GM13976 (cell line): ENCODE results near the gene PSTPIP2.
"Not testable (repeated sequence)": the region's sequence is repeated elsewhere in the genome, so short reads cannot be mapped to it uniquely, and the experiment has no call there.

Experiments
- DNase-seq: peaks from one replicate; pipeline ENCODE4 v3.0.0; 2012; ENCODE audit warnings: low spot score
- in situ Hi-C: fragments of 300-500 bp; cut with MboI; formaldehyde crosslinking; loops from one replicate; pipeline ENCODE4 v1.12.0; 2022; ENCODE audit warnings: low sequenced_read_pairs, mixed read lengths, inconsistent platforms; ENCODE audit not compliant: unreplicated experiment
- TF ChIP-seq, protein P1 (sequence below): IDR thresholded peaks from 2 replicates; pipeline ENCODE4 v1.5.1; 2012; ENCODE audit warnings: borderline replicate concordance, mild to moderate bottlenecking; ENCODE audit not compliant: insufficient read depth; ENCODE audit errors: extremely low read depth, missing control alignments, control extremely low read depth

The PSTPIP2 gene

GRCh38 chr18:45962866-45963265, 109.2 kb downstream of the PSTPIP2 start:
- in situ Hi-C loops = no loop called here

DNA sequence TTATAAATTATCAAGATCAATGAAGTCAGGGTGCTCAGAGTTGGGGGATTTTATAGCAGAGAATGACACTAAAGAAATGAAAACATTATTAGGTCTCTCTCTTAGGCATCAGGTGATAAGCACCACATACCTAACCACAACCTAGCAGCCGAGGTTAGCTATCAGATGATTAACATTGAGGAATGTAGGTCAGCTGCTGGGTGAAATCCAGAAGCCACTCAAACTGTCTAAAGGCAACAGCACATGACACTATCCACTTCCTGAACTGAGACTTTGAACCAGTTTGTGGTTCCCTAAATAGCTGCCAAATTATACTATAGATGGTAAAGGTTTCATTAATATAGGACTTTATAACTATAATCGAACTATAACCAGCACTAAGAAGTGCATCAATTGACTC, 109.6 kb downstream of the PSTPIP2 start:
- in situ Hi-C loops = no loop called here
- no peak for DNase-seq

More at GRCh38 chr18:45962866-45963265, 109.2 kb downstream of the PSTPIP2 start:
- no peak for DNase-seq
- TF ChIP-seq, protein P1, sequence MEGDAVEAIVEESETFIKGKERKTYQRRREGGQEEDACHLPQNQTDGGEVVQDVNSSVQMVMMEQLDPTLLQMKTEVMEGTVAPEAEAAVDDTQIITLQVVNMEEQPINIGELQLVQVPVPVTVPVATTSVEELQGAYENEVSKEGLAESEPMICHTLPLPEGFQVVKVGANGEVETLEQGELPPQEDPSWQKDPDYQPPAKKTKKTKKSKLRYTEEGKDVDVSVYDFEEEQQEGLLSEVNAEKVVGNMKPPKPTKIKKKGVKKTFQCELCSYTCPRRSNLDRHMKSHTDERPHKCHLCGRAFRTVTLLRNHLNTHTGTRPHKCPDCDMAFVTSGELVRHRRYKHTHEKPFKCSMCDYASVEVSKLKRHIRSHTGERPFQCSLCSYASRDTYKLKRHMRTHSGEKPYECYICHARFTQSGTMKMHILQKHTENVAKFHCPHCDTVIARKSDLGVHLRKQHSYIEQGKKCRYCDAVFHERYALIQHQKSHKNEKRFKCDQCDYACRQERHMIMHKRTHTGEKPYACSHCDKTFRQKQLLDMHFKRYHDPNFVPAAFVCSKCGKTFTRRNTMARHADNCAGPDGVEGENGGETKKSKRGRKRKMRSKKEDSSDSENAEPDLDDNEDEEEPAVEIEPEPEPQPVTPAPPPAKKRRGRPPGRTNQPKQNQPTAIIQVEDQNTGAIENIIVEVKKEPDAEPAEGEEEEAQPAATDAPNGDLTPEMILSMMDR = no peak

DNA sequence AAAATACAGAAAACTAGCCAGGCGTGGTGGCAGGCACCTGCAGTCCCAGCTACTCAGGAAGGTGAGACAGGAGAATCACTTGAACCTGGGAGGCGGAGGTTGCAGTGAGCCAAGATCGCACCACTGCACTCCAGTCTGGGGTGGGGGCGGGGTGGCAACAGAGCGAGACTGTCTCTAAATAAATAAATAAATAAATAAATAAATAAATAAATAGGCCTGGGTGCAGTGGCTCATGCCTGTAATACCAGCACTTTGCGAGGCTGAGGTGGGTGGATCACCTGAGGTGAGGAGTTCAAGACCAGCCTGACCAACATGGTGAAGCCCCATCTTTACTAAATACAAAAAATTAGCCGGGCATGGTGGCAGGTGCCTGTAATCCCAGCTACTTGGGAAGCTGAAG, 112.6 kb downstream of the PSTPIP2 start:
- DNase-seq, in situ Hi-C loops: not testable (repeated sequence)

More for the DNA sequence above, 109.6 kb downstream of the PSTPIP2 start:
- TF ChIP-seq, protein P1 = no peak

- DNase-seq = no peak
- TF ChIP-seq, protein P1 = no peak
- in situ Hi-C loops = no loop called here
Measured at GRCh38 chr18:45958730-45959129, 113.3 kb downstream of the PSTPIP2 start.

- DNase-seq = no peak
- TF ChIP-seq, protein P1 = no peak
- in situ Hi-C loops = no loop called here
Measured at GRCh38 chr18:45958027-45958426, 114.0 kb downstream of the PSTPIP2 start.

DNA sequence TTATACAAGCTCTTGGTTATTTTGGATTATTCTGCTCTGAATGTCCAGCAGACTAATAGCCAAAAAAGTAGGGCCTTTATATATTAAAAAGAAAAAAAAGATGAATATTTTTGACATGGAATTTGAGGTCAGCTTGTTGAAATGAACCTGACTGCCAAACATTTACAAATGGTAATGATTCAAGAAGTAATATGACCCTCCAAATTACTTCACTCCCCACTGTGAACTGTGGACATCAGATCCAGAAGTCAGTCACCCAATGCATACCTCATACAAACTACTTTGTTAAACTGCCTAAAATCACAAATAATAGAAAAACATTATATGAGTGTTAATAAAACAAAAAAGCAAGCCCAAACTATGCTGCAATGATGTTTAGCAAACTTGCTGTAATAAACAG, 115.0 kb downstream of the PSTPIP2 start:
- TF ChIP-seq, protein P1 = no peak
- in situ Hi-C loops = no loop called here
- no peak for DNase-seq

GRCh38 chr18:45954070-45954934, 117.8 kb downstream of the PSTPIP2 start:
- in situ Hi-C loops = no loop called here
- TF ChIP-seq, protein P1 = no peak
- no peak for DNase-seq
